HG03064 (cell line): ENCODE measurements around the gene CACNA2D3.

Source experiments
- ATAC-seq: cut with Tn5 transposase; IDR thresholded peaks from one replicate; pipeline ENCODE4 v1.9.1; 2021; ENCODE audit warnings: low read depth; ENCODE audit not compliant: unreplicated experiment

Gene CACNA2D3

GRCh38 chr3:54514006-54514405 is 391.7 kb downstream of the CACNA2D3 start:
- ATAC-seq, result no peak

GRCh38 chr3:54514416-54514815 is 392.1 kb downstream of the CACNA2D3 start:
- no peak for ATAC-seq

GRCh38 chr3:54515441-54516213 is 393.3 kb downstream of the CACNA2D3 start:
- ATAC-seq, result no peak

GRCh38 chr3:54517424-54517823 is 395.1 kb downstream of the CACNA2D3 start:
- ATAC-seq, result no peak

- no peak for ATAC-seq
Observed at GRCh38 chr3:54518011-54518675, 395.8 kb downstream of the CACNA2D3 start.

GRCh38 chr3:54519493-54519892 is 397.1 kb downstream of the CACNA2D3 start:
- ATAC-seq, result no peak

- no peak for ATAC-seq
Observed at GRCh38 chr3:54520060-54520459, 397.7 kb downstream of the CACNA2D3 start.

- no peak for ATAC-seq
Observed at GRCh38 chr3:54527521-54527920, 405.2 kb downstream of the CACNA2D3 start.

GRCh38 chr3:54527953-54528352 is 405.6 kb downstream of the CACNA2D3 start:
- no peak for ATAC-seq

- ATAC-seq, result no peak
Observed at GRCh38 chr3:54528668-54529067, 406.3 kb downstream of the CACNA2D3 start.

GRCh38 chr3:54530091-54530490 is 407.7 kb downstream of the CACNA2D3 start:
- ATAC-seq, result no peak

GRCh38 chr3:54530944-54531343 is 408.6 kb downstream of the CACNA2D3 start:
- ATAC-seq, result no peak

- no peak for ATAC-seq
Observed at GRCh38 chr3:54531741-54532140, 409.4 kb downstream of the CACNA2D3 start.

- ATAC-seq, result no peak
Observed at GRCh38 chr3:54533856-54534255, 411.5 kb downstream of the CACNA2D3 start.

GRCh38 chr3:54535619-54536018 is 413.3 kb downstream of the CACNA2D3 start:
- no peak for ATAC-seq

- no peak for ATAC-seq
Observed at GRCh38 chr3:54536450-54536849, 414.1 kb downstream of the CACNA2D3 start.

GRCh38 chr3:54537506-54537905 is 415.2 kb downstream of the CACNA2D3 start:
- no peak for ATAC-seq

GRCh38 chr3:54538346-54538745 is 416.0 kb downstream of the CACNA2D3 start:
- ATAC-seq, result no peak

GRCh38 chr3:54541369-54541768 is 419.0 kb downstream of the CACNA2D3 start:
- no peak for ATAC-seq

GRCh38 chr3:54543446-54543845 is 421.1 kb downstream of the CACNA2D3 start:
- no peak for ATAC-seq

GRCh38 chr3:54547051-54547450 is 424.7 kb downstream of the CACNA2D3 start:
- no peak for ATAC-seq

- ATAC-seq, result no peak
Observed at GRCh38 chr3:54547846-54548245, 425.5 kb downstream of the CACNA2D3 start.
